OCI-LY7 (cell line): ENCODE measurements around the gene ADARB2.

Experiments
- EZH2phosphoT487 ChIP-seq: fragments of 200-600 bp; sonication (generic); IDR thresholded peaks from 2 replicates; pipeline ENCODE4 v1.6.1; 2018; ENCODE audit warnings: low read depth, borderline replicate concordance, mild to moderate bottlenecking, mixed run types, antibody characterized with exemption, low read length, moderate library complexity, mixed read lengths
- TF ChIP-seq, protein P1 (sequence below): fragments of 200-600 bp; sonication (generic); conservative IDR thresholded peaks from 2 replicates; pipeline ENCODE4 v1.5.1; 2014; ENCODE audit warnings: mild to moderate bottlenecking, antibody characterized with exemption, low read length, moderate library complexity, mixed read lengths

DNA sequence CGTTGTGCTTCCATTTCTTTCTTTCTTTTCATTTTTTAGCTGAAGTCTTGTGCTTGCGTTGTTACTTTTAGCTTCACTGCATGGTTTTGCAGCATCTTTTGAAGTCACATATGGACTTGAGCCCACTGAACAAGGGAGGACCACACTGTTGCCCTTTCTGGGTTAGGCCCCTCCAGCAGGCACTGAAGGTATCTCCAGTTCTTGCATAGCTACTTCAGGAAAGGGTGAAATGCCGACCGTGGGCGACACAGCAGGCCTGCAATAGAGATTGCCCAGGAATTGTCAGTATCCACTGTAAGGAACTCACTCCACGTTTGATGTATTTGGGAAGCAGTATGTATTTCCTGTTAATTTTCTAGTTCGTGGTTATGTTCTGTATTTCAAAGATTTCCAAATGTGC lies 596.1 kb downstream of the ADARB2 start:
- TF ChIP-seq, protein P1, sequence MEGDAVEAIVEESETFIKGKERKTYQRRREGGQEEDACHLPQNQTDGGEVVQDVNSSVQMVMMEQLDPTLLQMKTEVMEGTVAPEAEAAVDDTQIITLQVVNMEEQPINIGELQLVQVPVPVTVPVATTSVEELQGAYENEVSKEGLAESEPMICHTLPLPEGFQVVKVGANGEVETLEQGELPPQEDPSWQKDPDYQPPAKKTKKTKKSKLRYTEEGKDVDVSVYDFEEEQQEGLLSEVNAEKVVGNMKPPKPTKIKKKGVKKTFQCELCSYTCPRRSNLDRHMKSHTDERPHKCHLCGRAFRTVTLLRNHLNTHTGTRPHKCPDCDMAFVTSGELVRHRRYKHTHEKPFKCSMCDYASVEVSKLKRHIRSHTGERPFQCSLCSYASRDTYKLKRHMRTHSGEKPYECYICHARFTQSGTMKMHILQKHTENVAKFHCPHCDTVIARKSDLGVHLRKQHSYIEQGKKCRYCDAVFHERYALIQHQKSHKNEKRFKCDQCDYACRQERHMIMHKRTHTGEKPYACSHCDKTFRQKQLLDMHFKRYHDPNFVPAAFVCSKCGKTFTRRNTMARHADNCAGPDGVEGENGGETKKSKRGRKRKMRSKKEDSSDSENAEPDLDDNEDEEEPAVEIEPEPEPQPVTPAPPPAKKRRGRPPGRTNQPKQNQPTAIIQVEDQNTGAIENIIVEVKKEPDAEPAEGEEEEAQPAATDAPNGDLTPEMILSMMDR: no peak
- no peak for TF ChIP-seq EZH2phosphoT487
